Hepatocyte (in vitro differentiated cells): ENCODE results near the gene BEST1. TPM values are rescaled to one million over a fixed set of nuclear protein-coding genes. Genes with fewer than 3 reads are reported as not detected.

ENCODE experiments used
- DNase-seq: peaks from one replicate; pipeline ENCODE4 v3.0.0-alpha.2; 2016; ENCODE audit warnings: low spot score
- H2AFZ ChIP-seq: fragments of 200-600 bp; sonication (generic); 2 replicates; pipeline ENCODE4 v1.6.0; 2016; ENCODE audit warnings: antibody characterized with exemption, mild to moderate bottlenecking
- H3K27ac ChIP-seq: fragments of 200-600 bp; sonication (generic); 2 replicates; pipeline ENCODE4 v1.5.1; 2016; ENCODE audit warnings: mild to moderate bottlenecking
- H3K27me3 ChIP-seq: fragments of 200-600 bp; sonication (generic); 2 replicates; pipeline ENCODE4 v1.6.1; 2016
- H3K36me3 ChIP-seq: fragments of 200-600 bp; sonication (generic); replicated peaks from 2 replicates; pipeline ENCODE4 v1.5.1; 2016; ENCODE audit warnings: low read depth; ENCODE audit not compliant: insufficient read depth
- H3K4me1 ChIP-seq: fragments of 200-600 bp; sonication (generic); 2 replicates; pipeline ENCODE4 v1.5.1; 2016; ENCODE audit warnings: mild to moderate bottlenecking, moderate library complexity; ENCODE audit not compliant: insufficient read depth
- H3K4me2 ChIP-seq: fragments of 200-600 bp; sonication (generic); 2 replicates; pipeline ENCODE4 v1.6.0; 2016
- H3K4me3 ChIP-seq: fragments of 200-600 bp; sonication (generic); 2 replicates; pipeline ENCODE4 v1.5.1; 2016; ENCODE audit warnings: mild to moderate bottlenecking
- H3K79me2 ChIP-seq: fragments of 200-600 bp; sonication (generic); 2 replicates; pipeline ENCODE4 v1.6.0; 2017; ENCODE audit warnings: mild to moderate bottlenecking
- H3K9me2 ChIP-seq: fragments of 200-600 bp; sonication (generic); replicated peaks from 2 replicates; pipeline ENCODE4 v1.6.0; 2017; ENCODE audit warnings: mild to moderate bottlenecking; ENCODE audit not compliant: insufficient read depth
- H3K9me3 ChIP-seq: fragments of 200-600 bp; sonication (generic); 2 replicates; pipeline ENCODE4 v1.5.1; 2016; ENCODE audit warnings: low read depth, mild to moderate bottlenecking
- H4K20me1 ChIP-seq: fragments of 200-600 bp; sonication (generic); 2 replicates; pipeline ENCODE4 v1.6.0; 2016; ENCODE audit warnings: mild to moderate bottlenecking; ENCODE audit not compliant: insufficient read depth, poor library complexity, severe bottlenecking
- CTCF ChIP-seq: fragments of 200-600 bp; sonication (generic); IDR thresholded peaks from 2 replicates; pipeline ENCODE4 v1.5.1; 2016; ENCODE audit warnings: antibody characterized with exemption, mild to moderate bottlenecking; ENCODE audit not compliant: poor library complexity
- EZH2 ChIP-seq: fragments of 200-600 bp; sonication (generic); IDR thresholded peaks from 2 replicates; pipeline ENCODE4 v1.6.1; 2016; ENCODE audit warnings: antibody characterized with exemption, mild to moderate bottlenecking, borderline replicate concordance
- EZH2phosphoT487 ChIP-seq: fragments of 200-600 bp; sonication (generic); IDR thresholded peaks from one replicate; pipeline ENCODE4 v1.6.1; 2018; ENCODE audit warnings: antibody characterized with exemption, mild to moderate bottlenecking, low read depth, moderate library complexity; ENCODE audit not compliant: unreplicated experiment, severe bottlenecking
- WGBS: methylation state at CpG from one replicate; pipeline ENCODE4 v1.1.6; 2016; ENCODE audit warnings: low lambda C conversion rate; ENCODE audit errors: missing lambda C conversion rate; 5-methylcytosine and 5-hydroxymethylcytosine counted together
- polyA plus RNA-seq: library from polyadenylated mRNA; unstranded; fragments of >200 nt; fragmentation: Nextera tagmentation; extraction: Ambion mirVana; gene quantifications from 2 replicates; pipeline ENCODE4 v1.2.1, GENCODE V29; 2016
- total RNA-seq: library from RNA; depleted of rRNA; stranded (reverse); fragments of >200 nt; gene quantifications from 2 replicates; pipeline ENCODE4 v1.2.3, GENCODE V29; 2014

BEST1 gene
- total and polyA plus RNA-seq, 2 experiments from 2014 or later, result 3.5 to 5.7 TPM

DNA sequence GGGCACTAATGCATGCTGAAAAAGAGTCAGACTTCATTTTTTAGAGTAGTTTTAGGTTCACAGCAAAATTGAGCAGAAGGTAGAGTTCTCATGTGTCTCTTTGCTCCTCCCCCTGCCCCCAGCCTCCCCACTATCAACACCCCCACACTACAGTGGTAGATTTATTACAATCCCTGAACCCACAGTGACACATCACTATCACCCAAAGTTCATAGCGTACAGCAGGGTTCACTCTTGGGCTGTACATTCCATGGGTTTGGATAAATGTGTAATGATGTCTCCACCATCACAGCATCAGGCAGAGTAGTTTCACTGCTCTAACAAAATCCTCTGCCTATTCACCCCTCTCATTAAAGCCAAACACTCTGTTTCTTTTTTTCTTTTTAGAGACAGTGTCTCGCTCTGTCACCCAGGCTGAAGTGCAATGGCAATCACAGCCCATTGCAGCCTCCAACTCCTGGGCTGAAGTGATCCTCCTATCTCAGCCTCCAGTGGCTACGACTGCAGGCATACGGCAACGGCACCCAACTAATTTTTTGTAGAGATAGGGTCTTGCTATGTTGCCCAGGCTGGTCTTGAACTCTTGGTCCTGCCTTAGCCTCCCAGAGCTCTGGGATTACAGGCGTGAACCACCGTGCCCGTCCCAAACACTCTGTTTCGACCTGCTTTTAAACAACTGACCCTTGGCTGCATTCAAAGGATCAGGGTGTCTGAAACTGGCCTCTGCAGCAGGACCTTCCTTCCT lies 4.1 kb downstream of the BEST1 start:
- Histone ChIP-seq H3K4me3 (no peak overlapping the region), H2AFZ (peak overlapping the region; percentile 28), H4K20me1 (no peaks in the 10 kb centered on the region), H3K4me2 (peak overlapping the region; percentile 93), H3K27me3 (no peaks in the 10 kb centered on the region), H3K4me1 (peaks cover 17% of the 10 kb centered on the region), H3K79me2 (no peaks in the 10 kb centered on the region), H3K9me2 (no peaks in the 10 kb centered on the region), H3K27ac (peak overlapping the region; percentile 74), H3K36me3 (no peaks in the 10 kb centered on the region), H3K9me3 (no peaks in the 10 kb centered on the region)
- no peak for TF ChIP-seq EZH2
- TF ChIP-seq CTCF, result no peak
- TF ChIP-seq EZH2phosphoT487, result no peak
- 93% methylated on average over 9 of the region's 9 CpGs for WGBS
- DNase-seq, result no peak

DNA sequence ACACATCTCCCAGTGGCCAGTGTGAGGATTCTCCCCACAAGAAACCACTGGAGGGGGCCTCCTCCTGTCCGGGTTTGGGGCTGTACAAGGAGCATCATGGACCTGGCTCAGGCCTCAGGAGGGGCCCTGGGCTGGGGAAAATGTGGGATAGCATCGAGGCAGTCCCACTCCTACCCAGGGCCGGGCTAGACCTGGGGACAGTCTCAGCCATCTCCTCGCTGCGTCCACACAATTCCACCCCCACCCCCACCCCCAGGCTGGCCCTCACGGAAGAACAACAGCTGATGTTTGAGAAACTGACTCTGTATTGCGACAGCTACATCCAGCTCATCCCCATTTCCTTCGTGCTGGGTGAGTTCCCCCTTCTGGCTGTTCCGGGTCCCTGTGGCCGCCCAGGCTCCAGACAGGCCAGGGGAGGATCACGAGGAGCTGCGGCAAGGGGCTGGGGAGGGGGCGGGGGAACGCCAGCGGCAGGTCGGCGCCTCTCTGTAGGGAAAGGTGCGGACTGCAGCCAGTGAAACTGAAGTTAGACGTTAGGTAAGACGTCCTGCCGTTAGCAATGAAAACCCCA lies 4.8 kb downstream of the BEST1 start:
- WGBS, result 7% methylated on average over 21 of the region's 21 CpGs

GRCh38 chr11:61955422-61956135 lies 5.4 kb downstream of the BEST1 start:
- TF ChIP-seq EZH2, result no peak
- TF ChIP-seq EZH2phosphoT487, result no peak
- TF ChIP-seq CTCF, result no peak
- Histone ChIP-seq H3K4me3 (peak overlapping the region; percentile 29), H3K36me3 (no peaks in the 10 kb centered on the region), H3K27ac (peak overlapping the region; percentile 61), H3K9me3 (no peaks in the 10 kb centered on the region), H3K9me2 (no peaks in the 10 kb centered on the region), H3K4me1 (peaks cover 15% of the 10 kb centered on the region), H4K20me1 (no peaks in the 10 kb centered on the region), H3K4me2 (peak overlapping the region; percentile 93), H3K27me3 (no peaks in the 10 kb centered on the region), H3K79me2 (no peaks in the 10 kb centered on the region), H2AFZ (peak overlapping the region; percentile 72)
- 12% methylated on average over 41 of the region's 56 CpGs for WGBS
- DNase-seq, result peak; percentile 58

More for the DNA sequence above, 4.8 kb downstream of the BEST1 start:
- DNase-seq, result peak; percentile 85
- Histone ChIP-seq H2AFZ (peak overlapping the region; percentile 72), H3K9me2 (no peaks in the 10 kb centered on the region), H3K79me2 (no peaks in the 10 kb centered on the region), H3K9me3 (no peaks in the 10 kb centered on the region), H4K20me1 (no peaks in the 10 kb centered on the region), H3K4me2 (peak overlapping the region; percentile 93), H3K4me3 (peak overlapping the region; percentile 29), H3K27ac (peak overlapping the region; percentile 74), H3K27me3 (no peaks in the 10 kb centered on the region), H3K36me3 (no peaks in the 10 kb centered on the region), H3K4me1 (peaks cover 15% of the 10 kb centered on the region)
- TF ChIP-seq EZH2 (no peak), EZH2phosphoT487 (no peak), CTCF (peak; percentile 21)
